Stimulated activated naive CD8-positive, alpha-beta T cell treated with anti-CD3 and anti-CD28 coated beads, Interleukin-15, Interleukin-2, amounts not matched to agents 100 U/mL and 50 U/mL, for 24 hours (primary cell): ENCODE results near the gene EVA1C.
"Not testable (repeated sequence)": the region's sequence is repeated elsewhere in the genome, so short reads cannot be mapped to it uniquely, and the experiment has no call there.

Experiments
- ATAC-seq: fragments of 150-1000 bp; cut with Tn5 transposase; one replicate; pipeline ENCODE4 v1.10.0; 2021
- DNase-seq: peaks from one replicate; pipeline ENCODE4 v3.0.0; 2021

Gene EVA1C

GRCh38 chr21:32424674-32425073, 12.2 kb downstream of the EVA1C start:
- ATAC-seq, result no peak
- no peak for DNase-seq

GRCh38 chr21:32425628-32426027, 13.1 kb downstream of the EVA1C start:
- ATAC-seq, result no peak
- DNase-seq, result no peak

- no peak for DNase-seq
- no peak for ATAC-seq
These were observed 13.6 kb downstream of the EVA1C start for GRCh38 chr21:32426066-32426465.

GRCh38 chr21:32426592-32427051, 14.1 kb downstream of the EVA1C start:
- DNase-seq (no peak), ATAC-seq (no peak)

- ATAC-seq (no peak), DNase-seq (no peak)
These were observed 15.6 kb downstream of the EVA1C start for GRCh38 chr21:32427958-32428623.

GRCh38 chr21:32432982-32433660, 20.6 kb downstream of the EVA1C start:
- not testable (repeated sequence) for ATAC-seq, DNase-seq

- ATAC-seq (no peak), DNase-seq (no peak)
These were observed 25.2 kb downstream of the EVA1C start for GRCh38 chr21:32437729-32438128.

- ATAC-seq (no peak), DNase-seq (no peak)
These were observed 30.2 kb downstream of the EVA1C start for GRCh38 chr21:32442566-32443318.

GRCh38 chr21:32445101-32445500, 32.6 kb downstream of the EVA1C start:
- no peak for DNase-seq
- no peak for ATAC-seq

- not testable (repeated sequence) for ATAC-seq, DNase-seq
These were observed 33.9 kb downstream of the EVA1C start for GRCh38 chr21:32446440-32446839.

GRCh38 chr21:32447224-32447623, 34.7 kb downstream of the EVA1C start:
- ATAC-seq, result no peak
- DNase-seq, result no peak

GRCh38 chr21:32448803-32449594, 36.5 kb downstream of the EVA1C start:
- no peak for DNase-seq
- no peak for ATAC-seq

- not testable (repeated sequence) for DNase-seq, ATAC-seq
These were observed 38.6 kb downstream of the EVA1C start for GRCh38 chr21:32450881-32451701.

- not testable (repeated sequence) for ATAC-seq, DNase-seq
These were observed 39.7 kb downstream of the EVA1C start for GRCh38 chr21:32452191-32452590.

- no peak for ATAC-seq
- DNase-seq, result no peak
These were observed 40.1 kb downstream of the EVA1C start for GRCh38 chr21:32452641-32453040.

- ATAC-seq (no peak), DNase-seq (no peak)
These were observed 43.0 kb downstream of the EVA1C start for GRCh38 chr21:32455548-32455947.

- DNase-seq, result no peak
- ATAC-seq, result no peak
These were observed 44.0 kb downstream of the EVA1C start for GRCh38 chr21:32456497-32456918.

- no peak for DNase-seq
- no peak for ATAC-seq
These were observed 44.9 kb downstream of the EVA1C start for GRCh38 chr21:32457360-32457840.

- DNase-seq (no peak), ATAC-seq (no peak)
These were observed 45.5 kb downstream of the EVA1C start for GRCh38 chr21:32457962-32458361.

- ATAC-seq (no peak), DNase-seq (no peak)
These were observed 47.5 kb downstream of the EVA1C start for GRCh38 chr21:32459972-32460371.

GRCh38 chr21:32461503-32461902, 49.0 kb downstream of the EVA1C start:
- ATAC-seq (no peak), DNase-seq (no peak)
